ENCODE results near the gene NOD1.

NOD1 gene

DNA sequence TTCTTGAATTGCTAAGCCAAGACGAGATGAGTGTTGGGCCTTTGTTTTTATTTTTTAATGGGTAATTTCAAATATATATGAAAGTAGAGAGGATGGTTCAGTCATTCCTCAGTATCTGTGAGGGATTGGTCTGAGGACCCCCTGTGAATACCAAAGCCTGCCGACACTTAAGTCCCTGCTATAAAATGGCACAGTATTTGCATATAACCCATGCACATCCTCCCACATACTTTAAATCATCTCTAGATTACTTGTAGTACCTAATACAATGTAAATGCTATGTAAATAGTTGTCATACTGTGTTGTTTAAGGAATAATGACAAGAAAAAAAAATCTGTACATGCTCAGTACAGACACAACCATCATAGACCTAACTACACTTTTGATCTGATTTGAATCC lies 73.4 kb downstream of the NOD1 start:
- ATAC-seq: no peak
- TF ChIP-seq PPARA (CRISPR knock-in tag; IDR thresholded peaks at IDR 0.05; ENCODE audit: borderline replicate concordance) (no peak), ZNF70 (CRISPR knock-in tag; IDR thresholded peaks at IDR 0.05) (no peak)

DNA sequence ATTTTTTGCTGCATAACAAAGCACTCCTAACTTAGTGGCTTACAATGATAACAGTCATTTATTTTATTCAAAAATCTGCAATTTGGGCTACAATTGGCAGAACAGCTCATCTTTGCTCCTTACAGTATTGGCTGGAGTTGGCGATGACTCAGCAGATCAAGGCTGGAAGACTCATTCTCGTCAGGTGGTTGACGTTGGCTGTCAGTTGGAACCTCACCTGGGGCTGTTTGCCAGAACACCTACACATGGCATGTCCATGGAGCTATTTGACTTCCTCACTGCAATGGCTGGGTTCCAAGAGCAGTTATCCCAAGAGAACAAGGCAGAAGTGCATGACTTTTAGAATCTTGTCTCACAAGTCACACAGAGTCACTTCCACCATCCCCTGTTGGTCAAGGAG lies 75.1 kb downstream of the NOD1 start:
- ATAC-seq: no peak
- TF ChIP-seq ISL1 (CRISPR knock-in tag; IDR thresholded peaks at IDR 0.05) (no peak), ZFP30 (CRISPR knock-in tag; IDR thresholded peaks at IDR 0.05) (no peak), ZNF8 (CRISPR knock-in tag; IDR thresholded peaks at IDR 0.05) (no peak), OSR1 (CRISPR knock-in tag; IDR thresholded peaks at IDR 0.05) (no peak), ARNTL (CRISPR knock-in tag; IDR thresholded peaks at IDR 0.05; ENCODE audit: borderline replicate concordance, low read depth) (no peak), ZNF565 (CRISPR knock-in tag; conservative IDR thresholded peaks at IDR 0.05; ENCODE audit: low read depth) (no peak)
- TF ChIP-seq, protein P1, sequence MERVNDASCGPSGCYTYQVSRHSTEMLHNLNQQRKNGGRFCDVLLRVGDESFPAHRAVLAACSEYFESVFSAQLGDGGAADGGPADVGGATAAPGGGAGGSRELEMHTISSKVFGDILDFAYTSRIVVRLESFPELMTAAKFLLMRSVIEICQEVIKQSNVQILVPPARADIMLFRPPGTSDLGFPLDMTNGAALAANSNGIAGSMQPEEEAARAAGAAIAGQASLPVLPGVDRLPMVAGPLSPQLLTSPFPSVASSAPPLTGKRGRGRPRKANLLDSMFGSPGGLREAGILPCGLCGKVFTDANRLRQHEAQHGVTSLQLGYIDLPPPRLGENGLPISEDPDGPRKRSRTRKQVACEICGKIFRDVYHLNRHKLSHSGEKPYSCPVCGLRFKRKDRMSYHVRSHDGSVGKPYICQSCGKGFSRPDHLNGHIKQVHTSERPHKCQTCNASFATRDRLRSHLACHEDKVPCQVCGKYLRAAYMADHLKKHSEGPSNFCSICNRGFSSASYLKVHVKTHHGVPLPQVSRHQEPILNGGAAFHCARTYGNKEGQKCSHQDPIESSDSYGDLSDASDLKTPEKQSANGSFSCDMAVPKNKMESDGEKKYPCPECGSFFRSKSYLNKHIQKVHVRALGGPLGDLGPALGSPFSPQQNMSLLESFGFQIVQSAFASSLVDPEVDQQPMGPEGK (CRISPR knock-in tag; IDR thresholded peaks at IDR 0.05; ENCODE audit: borderline replicate concordance): no peak
- TF ChIP-seq, protein P2, sequence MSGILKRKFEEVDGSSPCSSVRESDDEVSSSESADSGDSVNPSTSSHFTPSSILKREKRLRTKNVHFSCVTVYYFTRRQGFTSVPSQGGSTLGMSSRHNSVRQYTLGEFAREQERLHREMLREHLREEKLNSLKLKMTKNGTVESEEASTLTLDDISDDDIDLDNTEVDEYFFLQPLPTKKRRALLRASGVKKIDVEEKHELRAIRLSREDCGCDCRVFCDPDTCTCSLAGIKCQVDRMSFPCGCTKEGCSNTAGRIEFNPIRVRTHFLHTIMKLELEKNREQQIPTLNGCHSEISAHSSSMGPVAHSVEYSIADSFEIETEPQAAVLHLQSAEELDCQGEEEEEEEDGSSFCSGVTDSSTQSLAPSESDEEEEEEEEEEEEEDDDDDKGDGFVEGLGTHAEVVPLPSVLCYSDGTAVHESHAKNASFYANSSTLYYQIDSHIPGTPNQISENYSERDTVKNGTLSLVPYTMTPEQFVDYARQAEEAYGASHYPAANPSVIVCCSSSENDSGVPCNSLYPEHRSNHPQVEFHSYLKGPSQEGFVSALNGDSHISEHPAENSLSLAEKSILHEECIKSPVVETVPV (CRISPR knock-in tag; IDR thresholded peaks at IDR 0.05): no peak

DNA sequence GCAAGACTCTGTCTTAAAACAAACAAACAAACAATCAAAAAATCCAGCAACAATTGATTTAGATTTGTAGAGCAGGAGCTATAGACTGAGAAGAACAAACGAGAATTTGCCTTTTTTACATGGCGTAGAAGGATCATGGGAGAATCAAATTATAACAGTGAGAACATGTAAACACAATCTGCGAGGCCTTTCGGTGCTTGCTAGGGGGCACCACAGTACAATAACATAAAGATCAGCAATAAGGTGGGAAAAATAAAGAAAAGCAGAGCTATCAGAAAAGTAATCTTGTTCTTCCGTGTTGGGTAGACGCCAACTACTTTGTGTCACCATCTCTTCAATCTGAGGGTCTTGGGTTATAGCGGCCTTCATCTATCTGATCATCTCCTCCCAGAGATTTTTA lies 82.2 kb downstream of the NOD1 start:
- peak; percentile 40; the same call in 1 of the 3 replicates for ATAC-seq
- TF ChIP-seq, protein P3, sequence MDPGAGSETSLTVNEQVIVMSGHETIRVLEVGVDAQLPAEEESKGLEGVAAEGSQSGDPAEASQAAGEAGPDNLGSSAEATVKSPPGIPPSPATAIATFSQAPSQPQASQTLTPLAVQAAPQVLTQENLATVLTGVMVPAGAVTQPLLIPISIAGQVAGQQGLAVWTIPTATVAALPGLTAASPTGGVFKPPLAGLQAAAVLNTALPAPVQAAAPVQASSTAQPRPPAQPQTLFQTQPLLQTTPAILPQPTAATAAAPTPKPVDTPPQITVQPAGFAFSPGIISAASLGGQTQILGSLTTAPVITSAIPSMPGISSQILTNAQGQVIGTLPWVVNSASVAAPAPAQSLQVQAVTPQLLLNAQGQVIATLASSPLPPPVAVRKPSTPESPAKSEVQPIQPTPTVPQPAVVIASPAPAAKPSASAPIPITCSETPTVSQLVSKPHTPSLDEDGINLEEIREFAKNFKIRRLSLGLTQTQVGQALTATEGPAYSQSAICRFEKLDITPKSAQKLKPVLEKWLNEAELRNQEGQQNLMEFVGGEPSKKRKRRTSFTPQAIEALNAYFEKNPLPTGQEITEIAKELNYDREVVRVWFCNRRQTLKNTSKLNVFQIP (CRISPR knock-in tag; IDR thresholded peaks at IDR 0.05; ENCODE audit: borderline replicate concordance, low read depth): no peak
- TF ChIP-seq ZNF70 (CRISPR knock-in tag; IDR thresholded peaks at IDR 0.05) (no peak), TOX (CRISPR knock-in tag; IDR thresholded peaks at IDR 0.05; ENCODE audit: borderline replicate concordance) (no peak), ZFP3 (CRISPR knock-in tag; IDR thresholded peaks at IDR 0.05) (no peak), GLIS3 (CRISPR knock-in tag; IDR thresholded peaks at IDR 0.05) (no peak), ZFP30 (CRISPR knock-in tag; IDR thresholded peaks at IDR 0.05) (no peak), ZNF565 (CRISPR knock-in tag; conservative IDR thresholded peaks at IDR 0.05; ENCODE audit: low read depth) (no peak), ZNF8 (CRISPR knock-in tag; IDR thresholded peaks at IDR 0.05) (no peak), PPARA (CRISPR knock-in tag; IDR thresholded peaks at IDR 0.05; ENCODE audit: borderline replicate concordance) (no peak), ZC3H10 (CRISPR knock-in tag; IDR thresholded peaks at IDR 0.05) (no peak), CSDC2 (CRISPR knock-in tag; IDR thresholded peaks at IDR 0.05) (no peak), SNAI2 (CRISPR knock-in tag; IDR thresholded peaks at IDR 0.05) (no peak)
- TF ChIP-seq, protein P1 (CRISPR knock-in tag; IDR thresholded peaks at IDR 0.05; ENCODE audit: borderline replicate concordance): no peak
- TF ChIP-seq, protein P4, sequence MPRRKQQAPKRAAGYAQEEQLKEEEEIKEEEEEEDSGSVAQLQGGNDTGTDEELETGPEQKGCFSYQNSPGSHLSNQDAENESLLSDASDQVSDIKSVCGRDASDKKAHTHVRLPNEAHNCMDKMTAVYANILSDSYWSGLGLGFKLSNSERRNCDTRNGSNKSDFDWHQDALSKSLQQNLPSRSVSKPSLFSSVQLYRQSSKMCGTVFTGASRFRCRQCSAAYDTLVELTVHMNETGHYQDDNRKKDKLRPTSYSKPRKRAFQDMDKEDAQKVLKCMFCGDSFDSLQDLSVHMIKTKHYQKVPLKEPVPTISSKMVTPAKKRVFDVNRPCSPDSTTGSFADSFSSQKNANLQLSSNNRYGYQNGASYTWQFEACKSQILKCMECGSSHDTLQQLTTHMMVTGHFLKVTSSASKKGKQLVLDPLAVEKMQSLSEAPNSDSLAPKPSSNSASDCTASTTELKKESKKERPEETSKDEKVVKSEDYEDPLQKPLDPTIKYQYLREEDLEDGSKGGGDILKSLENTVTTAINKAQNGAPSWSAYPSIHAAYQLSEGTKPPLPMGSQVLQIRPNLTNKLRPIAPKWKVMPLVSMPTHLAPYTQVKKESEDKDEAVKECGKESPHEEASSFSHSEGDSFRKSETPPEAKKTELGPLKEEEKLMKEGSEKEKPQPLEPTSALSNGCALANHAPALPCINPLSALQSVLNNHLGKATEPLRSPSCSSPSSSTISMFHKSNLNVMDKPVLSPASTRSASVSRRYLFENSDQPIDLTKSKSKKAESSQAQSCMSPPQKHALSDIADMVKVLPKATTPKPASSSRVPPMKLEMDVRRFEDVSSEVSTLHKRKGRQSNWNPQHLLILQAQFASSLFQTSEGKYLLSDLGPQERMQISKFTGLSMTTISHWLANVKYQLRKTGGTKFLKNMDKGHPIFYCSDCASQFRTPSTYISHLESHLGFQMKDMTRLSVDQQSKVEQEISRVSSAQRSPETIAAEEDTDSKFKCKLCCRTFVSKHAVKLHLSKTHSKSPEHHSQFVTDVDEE (CRISPR knock-in tag; IDR thresholded peaks at IDR 0.05): no peak
- TF ChIP-seq, protein P2 (CRISPR knock-in tag; IDR thresholded peaks at IDR 0.05): no peak
